Skeletal muscle tissue (tissue), 4 donors: ENCODE results near the gene REEP6. TPM values are rescaled to one million over a fixed set of nuclear protein-coding genes. Genes with fewer than 3 reads are reported as not detected.
"Not testable (repeated sequence)": the region's sequence is repeated elsewhere in the genome, so short reads cannot be mapped to it uniquely, and the experiment has no call there.

ENCODE experiments used
- H3K27ac ChIP-seq: one replicate; pipeline ENCODE4 v1.7.0; 2013; ENCODE audit warnings: mild to moderate bottlenecking, low read depth, low read length, inconsistent platforms
- H3K27me3 ChIP-seq, 3 donors: one replicate each; pipeline ENCODE4 v1.7.0; 2013; ENCODE audit warnings: low read length in 3 of 3; ENCODE audit not compliant: control insufficient read depth in 3 of 3, insufficient read depth in 3 of 3
- H3K36me3 ChIP-seq, 3 donors: one replicate each; pipeline ENCODE4 v1.7.0; 2013; ENCODE audit warnings: low read length in 3 of 3; ENCODE audit not compliant: control insufficient read depth in 3 of 3, insufficient read depth in 3 of 3
- H3K4me1 ChIP-seq, 3 donors: one replicate each; pipeline ENCODE4 v1.7.0; 2013; ENCODE audit warnings: low read length in 3 of 3, mild to moderate bottlenecking in 3 of 3; ENCODE audit not compliant: control insufficient read depth in 3 of 3, insufficient read depth in 3 of 3
- H3K4me3 ChIP-seq, 3 donors: one replicate each; pipeline ENCODE4 v1.7.0; 2013; ENCODE audit warnings: low read length in 3 of 3
- H3K9ac ChIP-seq, 3 donors: one replicate each; pipeline ENCODE4 v1.7.0; 2013; ENCODE audit warnings: low read length in 3 of 3, mild to moderate bottlenecking in 3 of 3, moderate library complexity in 2 of 3, low read depth in 1 of 3
- H3K9me3 ChIP-seq, 3 donors: one replicate each; pipeline ENCODE4 v1.7.0; 2013; ENCODE audit warnings: low read length in 3 of 3; ENCODE audit not compliant: control insufficient read depth in 3 of 3
- total RNA-seq: library from RNA; depleted of rRNA; stranded (reverse); fragments of >200 nt; gene quantifications from one replicate; pipeline ENCODE4 v1.2.3, GENCODE V29; 2014
- donor health status: Osteomylitis.

Gene REEP6
- total RNA-seq, 1 donor from 2014 or later: 2.1 TPM

GRCh38 chr19:1529430-1529816, 38.4 kb downstream of the REEP6 start:
- H3K27me3 ChIP-seq: peaks cover 41 to 67% (median 61%) of the 10 kb centered on the region in 3 donors
- H3K4me3 ChIP-seq: no peak overlapping the region
- H3K4me1 ChIP-seq: peaks cover 0 to 6% (median 1%) of the 10 kb centered on the region in 3 donors
- H3K9me3 ChIP-seq: no peaks in the 10 kb centered on the region
- no peak overlapping the region for H3K9ac ChIP-seq
- H3K36me3 ChIP-seq: no peaks in the 10 kb centered on the region
- no peak overlapping the region for H3K27ac ChIP-seq

GRCh38 chr19:1530856-1531255, 39.9 kb downstream of the REEP6 start:
- H3K27me3 ChIP-seq: peaks cover 26 to 62% (median 49%) of the 10 kb centered on the region in 3 donors
- H3K9me3 ChIP-seq, H3K27ac ChIP-seq, H3K36me3 ChIP-seq, H3K9ac ChIP-seq, H3K4me1 ChIP-seq, H3K4me3 ChIP-seq: not testable (repeated sequence)

- Histone ChIP-seq H3K27me3 (peaks cover 19 to 55% (median 41%) of the 10 kb centered on the region in 3 donors), H3K4me1 (no peaks in the 10 kb centered on the region)
Observed at GRCh38 chr19:1531587-1531986, 40.6 kb downstream of the REEP6 start.

GRCh38 chr19:1532003-1532402, 41.0 kb downstream of the REEP6 start:
- Histone ChIP-seq H3K4me3 (no peak overlapping the region), H3K4me1 (no peaks in the 10 kb centered on the region), H3K36me3 (no peaks in the 10 kb centered on the region), H3K27ac (no peak overlapping the region), H3K9me3 (no peaks in the 10 kb centered on the region), H3K9ac (no peak overlapping the region), H3K27me3 (peaks cover 18 to 53% (median 39%) of the 10 kb centered on the region in 3 donors)

More at GRCh38 chr19:1531587-1531986, 40.6 kb downstream of the REEP6 start:
- H3K9me3 ChIP-seq: no peaks in the 10 kb centered on the region
- no peaks in the 10 kb centered on the region for H3K36me3 ChIP-seq
- H3K4me3 ChIP-seq: no peak overlapping the region
- H3K27ac ChIP-seq: no peak overlapping the region
- H3K9ac ChIP-seq: no peak overlapping the region

GRCh38 chr19:1533510-1534150, 42.6 kb downstream of the REEP6 start:
- no peak overlapping the region for H3K4me3 ChIP-seq
- H3K27me3 ChIP-seq: peaks cover 17 to 49% (median 26%) of the 10 kb centered on the region in 3 donors
- H3K27ac ChIP-seq: no peak overlapping the region
- no peak overlapping the region for H3K9ac ChIP-seq
- H3K4me1 ChIP-seq: no peaks in the 10 kb centered on the region
- H3K36me3 ChIP-seq: no peaks in the 10 kb centered on the region
- H3K9me3 ChIP-seq: no peaks in the 10 kb centered on the region

GRCh38 chr19:1534972-1535371, 44.0 kb downstream of the REEP6 start:
- H3K36me3 ChIP-seq: no peaks in the 10 kb centered on the region
- H3K9ac ChIP-seq: no peak overlapping the region
- H3K9me3 ChIP-seq: no peaks in the 10 kb centered on the region
- H3K27ac ChIP-seq: no peak overlapping the region
- H3K27me3 ChIP-seq: peaks cover 14 to 43% (median 16%) of the 10 kb centered on the region in 3 donors
- no peak overlapping the region for H3K4me3 ChIP-seq
- no peaks in the 10 kb centered on the region for H3K4me1 ChIP-seq

- H3K9me3 ChIP-seq, H3K4me1 ChIP-seq, H3K36me3 ChIP-seq, H3K4me3 ChIP-seq, H3K9ac ChIP-seq, H3K27ac ChIP-seq: not testable (repeated sequence)
- peaks cover 14 to 45% (median 16%) of the 10 kb centered on the region in 3 donors for H3K27me3 ChIP-seq
Observed at GRCh38 chr19:1535699-1536098, 44.7 kb downstream of the REEP6 start.

- peaks cover 9 to 44% (median 10%) of the 10 kb centered on the region in 3 donors for H3K27me3 ChIP-seq
- H3K9ac ChIP-seq: no peak overlapping the region
- no peak overlapping the region for H3K4me3 ChIP-seq
Observed at GRCh38 chr19:1538978-1539377, 48.0 kb downstream of the REEP6 start.

GRCh38 chr19:1539749-1540148, 48.8 kb downstream of the REEP6 start:
- not testable (repeated sequence) for H3K9ac ChIP-seq, H3K4me3 ChIP-seq, H3K36me3 ChIP-seq, H3K27ac ChIP-seq, H3K4me1 ChIP-seq, H3K9me3 ChIP-seq
- peaks cover 9 to 43% (median 10%) of the 10 kb centered on the region in 3 donors for H3K27me3 ChIP-seq

More at GRCh38 chr19:1538978-1539377, 48.0 kb downstream of the REEP6 start:
- Histone ChIP-seq H3K4me1 (no peaks in the 10 kb centered on the region), H3K9me3 (no peaks in the 10 kb centered on the region), H3K27ac (no peak overlapping the region), H3K36me3 (no peaks in the 10 kb centered on the region)

GRCh38 chr19:1540365-1540925, 49.5 kb downstream of the REEP6 start:
- H3K9me3 ChIP-seq: no peaks in the 10 kb centered on the region
- no peak overlapping the region for H3K9ac ChIP-seq
- H3K27ac ChIP-seq: no peak overlapping the region
- no peaks in the 10 kb centered on the region for H3K4me1 ChIP-seq
- H3K27me3 ChIP-seq: peaks cover 7 to 38% (median 10%) of the 10 kb centered on the region in 3 donors
- no peak overlapping the region for H3K4me3 ChIP-seq
- no peaks in the 10 kb centered on the region for H3K36me3 ChIP-seq
